ENCODE measurements around the gene FBXL15.

FBXL15 gene

GRCh38 chr10:102408131-102408727 is 12.4 kb upstream of the FBXL15 start:
- Histone ChIP-seq H3K9ac (ENCODE audit: low read depth, low read length) (no peak overlapping the region), H3K9me3 (ENCODE audit: control insufficient read depth, insufficient read depth, low read length) (no peaks in the 10 kb centered on the region), H3K27me3 (ENCODE audit: control insufficient read depth, insufficient read depth, low read length) (peaks cover 40% of the 10 kb centered on the region), H3K36me3 (ENCODE audit: control insufficient read depth, insufficient read depth, low read length) (peaks cover 8% of the 10 kb centered on the region), H3K4me3 (ENCODE audit: low read depth, low read length) (peak overlapping the region; percentile 40), H3K4me1 (ENCODE audit: control insufficient read depth, insufficient read depth, low read length) (peaks cover 14% of the 10 kb centered on the region)

GRCh38 chr10:102408728-102409603 is 11.7 kb upstream of the FBXL15 start:
- peaks cover 14% of the 10 kb centered on the region for H3K4me1 ChIP-seq (ENCODE audit: control insufficient read depth, insufficient read depth, low read length)
- H3K36me3 ChIP-seq (ENCODE audit: control insufficient read depth, insufficient read depth, low read length), result peaks cover 3% of the 10 kb centered on the region
- H3K4me3 ChIP-seq (ENCODE audit: low read depth, low read length), result peak overlapping the region; percentile 61
- peaks cover 40% of the 10 kb centered on the region for H3K27me3 ChIP-seq (ENCODE audit: control insufficient read depth, insufficient read depth, low read length)
- H3K9ac ChIP-seq (ENCODE audit: low read depth, low read length), result no peak overlapping the region
- no peaks in the 10 kb centered on the region for H3K9me3 ChIP-seq (ENCODE audit: control insufficient read depth, insufficient read depth, low read length)

- Histone ChIP-seq H3K9ac (ENCODE audit: low read depth, low read length) (peak overlapping the region; percentile 8), H3K4me3 (ENCODE audit: low read depth, low read length) (peak overlapping the region; percentile 61)
These were observed 10.8 kb upstream of the FBXL15 start for GRCh38 chr10:102409604-102410428.

GRCh38 chr10:102410429-102411073 is 10.1 kb upstream of the FBXL15 start:
- no peaks in the 10 kb centered on the region for H3K9me3 ChIP-seq (ENCODE audit: control insufficient read depth, insufficient read depth, low read length)
- H3K4me3 ChIP-seq (ENCODE audit: low read depth, low read length), result peak overlapping the region; percentile 61
- peaks cover 14% of the 10 kb centered on the region for H3K4me1 ChIP-seq (ENCODE audit: control insufficient read depth, insufficient read depth, low read length)
- H3K27me3 ChIP-seq (ENCODE audit: control insufficient read depth, insufficient read depth, low read length), result peaks cover 40% of the 10 kb centered on the region
- H3K9ac ChIP-seq (ENCODE audit: low read depth, low read length), result peak overlapping the region; percentile 8
- H3K36me3 ChIP-seq (ENCODE audit: control insufficient read depth, insufficient read depth, low read length), result no peaks in the 10 kb centered on the region

More at GRCh38 chr10:102409604-102410428, 10.8 kb upstream of the FBXL15 start:
- peaks cover 40% of the 10 kb centered on the region for H3K27me3 ChIP-seq (ENCODE audit: control insufficient read depth, insufficient read depth, low read length)
- H3K36me3 ChIP-seq (ENCODE audit: control insufficient read depth, insufficient read depth, low read length), result no peaks in the 10 kb centered on the region
- H3K4me1 ChIP-seq (ENCODE audit: control insufficient read depth, insufficient read depth, low read length), result peaks cover 14% of the 10 kb centered on the region
- no peaks in the 10 kb centered on the region for H3K9me3 ChIP-seq (ENCODE audit: control insufficient read depth, insufficient read depth, low read length)

GRCh38 chr10:102411341-102412255 is 9.0 kb upstream of the FBXL15 start:
- Histone ChIP-seq H3K27me3 (ENCODE audit: control insufficient read depth, insufficient read depth, low read length) (peaks cover 40% of the 10 kb centered on the region), H3K9ac (ENCODE audit: low read depth, low read length) (no peak overlapping the region), H3K36me3 (ENCODE audit: control insufficient read depth, insufficient read depth, low read length) (no peaks in the 10 kb centered on the region), H3K4me3 (ENCODE audit: low read depth, low read length) (peak overlapping the region; percentile 61), H3K9me3 (ENCODE audit: control insufficient read depth, insufficient read depth, low read length) (no peaks in the 10 kb centered on the region), H3K4me1 (ENCODE audit: control insufficient read depth, insufficient read depth, low read length) (peaks cover 14% of the 10 kb centered on the region)

GRCh38 chr10:102412293-102412692 is 8.3 kb upstream of the FBXL15 start:
- Histone ChIP-seq H3K4me3 (ENCODE audit: low read depth, low read length) (no peak overlapping the region), H3K4me1 (ENCODE audit: control insufficient read depth, insufficient read depth, low read length) (peaks cover 14% of the 10 kb centered on the region), H3K36me3 (ENCODE audit: control insufficient read depth, insufficient read depth, low read length) (no peaks in the 10 kb centered on the region), H3K9ac (ENCODE audit: low read depth, low read length) (no peak overlapping the region), H3K9me3 (ENCODE audit: control insufficient read depth, insufficient read depth, low read length) (no peaks in the 10 kb centered on the region), H3K27me3 (ENCODE audit: control insufficient read depth, insufficient read depth, low read length) (peaks cover 39% of the 10 kb centered on the region)

- H3K9me3 ChIP-seq (ENCODE audit: control insufficient read depth, insufficient read depth, low read length), result no peaks in the 10 kb centered on the region
- H3K27me3 ChIP-seq (ENCODE audit: control insufficient read depth, insufficient read depth, low read length), result peaks cover 30% of the 10 kb centered on the region
- no peak overlapping the region for H3K4me3 ChIP-seq (ENCODE audit: low read depth, low read length)
- H3K36me3 ChIP-seq (ENCODE audit: control insufficient read depth, insufficient read depth, low read length), result no peaks in the 10 kb centered on the region
- H3K4me1 ChIP-seq (ENCODE audit: control insufficient read depth, insufficient read depth, low read length), result peaks cover 14% of the 10 kb centered on the region
- no peak overlapping the region for H3K9ac ChIP-seq (ENCODE audit: low read depth, low read length)
These were observed 7.5 kb upstream of the FBXL15 start for GRCh38 chr10:102413053-102413705.

GRCh38 chr10:102413806-102414561 is 6.7 kb upstream of the FBXL15 start:
- Histone ChIP-seq H3K4me1 (ENCODE audit: control insufficient read depth, insufficient read depth, low read length) (peaks cover 14% of the 10 kb centered on the region), H3K36me3 (ENCODE audit: control insufficient read depth, insufficient read depth, low read length) (no peaks in the 10 kb centered on the region)

GRCh38 chr10:102414749-102415148 is 5.9 kb upstream of the FBXL15 start:
- H3K36me3 ChIP-seq (ENCODE audit: control insufficient read depth, insufficient read depth, low read length), result no peaks in the 10 kb centered on the region
- no peaks in the 10 kb centered on the region for H3K9me3 ChIP-seq (ENCODE audit: control insufficient read depth, insufficient read depth, low read length)
- H3K9ac ChIP-seq (ENCODE audit: low read depth, low read length), result no peak overlapping the region
- peaks cover 22% of the 10 kb centered on the region for H3K27me3 ChIP-seq (ENCODE audit: control insufficient read depth, insufficient read depth, low read length)
- no peak overlapping the region for H3K4me3 ChIP-seq (ENCODE audit: low read depth, low read length)
- H3K4me1 ChIP-seq (ENCODE audit: control insufficient read depth, insufficient read depth, low read length), result peaks cover 11% of the 10 kb centered on the region

More at GRCh38 chr10:102413806-102414561, 6.7 kb upstream of the FBXL15 start:
- Histone ChIP-seq H3K27me3 (ENCODE audit: control insufficient read depth, insufficient read depth, low read length) (peaks cover 27% of the 10 kb centered on the region), H3K9me3 (ENCODE audit: control insufficient read depth, insufficient read depth, low read length) (no peaks in the 10 kb centered on the region), H3K4me3 (ENCODE audit: low read depth, low read length) (no peak overlapping the region), H3K9ac (ENCODE audit: low read depth, low read length) (no peak overlapping the region)

GRCh38 chr10:102416283-102416682 is 4.4 kb upstream of the FBXL15 start:
- Histone ChIP-seq H3K4me1 (ENCODE audit: control insufficient read depth, insufficient read depth, low read length) (peaks cover 4% of the 10 kb centered on the region), H3K9me3 (ENCODE audit: control insufficient read depth, insufficient read depth, low read length) (no peaks in the 10 kb centered on the region), H3K36me3 (ENCODE audit: control insufficient read depth, insufficient read depth, low read length) (no peaks in the 10 kb centered on the region), H3K9ac (ENCODE audit: low read depth, low read length) (no peak overlapping the region), H3K27me3 (ENCODE audit: control insufficient read depth, insufficient read depth, low read length) (peaks cover 9% of the 10 kb centered on the region), H3K4me3 (ENCODE audit: low read depth, low read length) (no peak overlapping the region)
